ENCODE data around the gene LRRC59. TPM values are rescaled to one million over a fixed set of nuclear protein-coding genes. Genes with fewer than 3 reads are reported as not detected.

Gene LRRC59
- polyA plus RNA-seq, 1 donor (not counting 4 experiments of a cell fraction or from before 2014, with no cell fraction given), result 152 TPM

- FAIRE-seq, result no peak
- TF ChIP-seq CTCF (optimal IDR thresholded peaks at IDR 0.05 in 1 of 3, IDR thresholded peaks at IDR 0.05 in 1 of 3, conservative IDR thresholded peaks at IDR 0.05 in 1 of 3; ENCODE audit: extremely low read depth in 1 of 3, insufficient read depth in 2 of 3, low read length in 3 of 3) (no peak), EZH2 (IDR thresholded peaks at IDR 0.05; ENCODE audit: low read length) (no peak)
- Histone ChIP-seq H3K27ac (ENCODE audit: control insufficient read depth, insufficient read depth, low read length) (no peak overlapping the region), H3K4me3 (ENCODE audit: control insufficient read depth in 2 of 3, extremely low read depth in 1 of 3, insufficient read depth in 2 of 3, low read depth in 1 of 3, low read length in 3 of 3) (no peak overlapping the region), H3K9me1 (ENCODE audit: control insufficient read depth, extremely low read depth, insufficient read depth, low read length) (no peaks in the 10 kb centered on the region), H2AFZ (ENCODE audit: control insufficient read depth, low read length) (no peak overlapping the region), H4K20me1 (ENCODE audit: control insufficient read depth, extremely low read depth, insufficient read depth, low read length) (no peaks in the 10 kb centered on the region), H3K4me1 (ENCODE audit: control insufficient read depth, extremely low read depth, insufficient read depth, low read length) (peaks cover 18% of the 10 kb centered on the region), H3K36me3 (ENCODE audit: control insufficient read depth in 2 of 2, extremely low read depth in 1 of 2, insufficient read depth in 2 of 2, low read length in 2 of 2) (peaks cover 0 to 3% of the 10 kb centered on the region in 2 experiments), H3K9me3 (ENCODE audit: control insufficient read depth, low read depth, low read length) (no peaks in the 10 kb centered on the region), H3K9ac (ENCODE audit: control insufficient read depth, extremely low read depth, insufficient read depth, low read length) (no peak overlapping the region), H3K4me2 (ENCODE audit: control insufficient read depth, extremely low read depth, insufficient read depth, low read depth, low read length) (no peak overlapping the region), H3K79me2 (ENCODE audit: control insufficient read depth, insufficient read depth, low read length) (no peaks in the 10 kb centered on the region), H3K27me3 (ENCODE audit: control insufficient read depth, extremely low read depth, insufficient read depth, low read length) (no peaks in the 10 kb centered on the region)
- dilution Hi-C loops (cut with MboI; ENCODE audit: extremely low pct_ligation_motif_present, low sequenced_read_pairs), result no loop called here
- no peak for DNase-seq (ENCODE audit: low read depth, low spot score)
Measured at GRCh38 chr17:50439008-50439407, 41.7 kb upstream of the LRRC59 start.

GRCh38 chr17:50437409-50437808, 40.1 kb upstream of the LRRC59 start:
- H3K36me3 ChIP-seq (ENCODE audit: control insufficient read depth in 2 of 2, extremely low read depth in 1 of 2, insufficient read depth in 2 of 2, low read length in 2 of 2), result peaks cover 3 to 5% of the 10 kb centered on the region in 2 experiments
- H3K4me2 ChIP-seq (ENCODE audit: control insufficient read depth, extremely low read depth, insufficient read depth, low read depth, low read length), result no peak overlapping the region
- peaks cover 4% of the 10 kb centered on the region for H3K79me2 ChIP-seq (ENCODE audit: control insufficient read depth, insufficient read depth, low read length)
- no peak for FAIRE-seq
- H3K27me3 ChIP-seq (ENCODE audit: control insufficient read depth, extremely low read depth, insufficient read depth, low read length), result no peaks in the 10 kb centered on the region
- no peak overlapping the region for H3K27ac ChIP-seq (ENCODE audit: control insufficient read depth, insufficient read depth, low read length)
- no peak overlapping the region for H2AFZ ChIP-seq (ENCODE audit: control insufficient read depth, low read length)
- no peak overlapping the region for H3K9ac ChIP-seq (ENCODE audit: control insufficient read depth, extremely low read depth, insufficient read depth, low read length)
- DNase-seq (ENCODE audit: low read depth, low spot score), result no peak
- dilution Hi-C loops (cut with MboI; ENCODE audit: extremely low pct_ligation_motif_present, low sequenced_read_pairs), result no loop called here
- no peak overlapping the region for H3K4me3 ChIP-seq (ENCODE audit: control insufficient read depth in 2 of 3, extremely low read depth in 1 of 3, insufficient read depth in 2 of 3, low read depth in 1 of 3, low read length in 3 of 3)
- no peaks in the 10 kb centered on the region for H3K9me1 ChIP-seq (ENCODE audit: control insufficient read depth, extremely low read depth, insufficient read depth, low read length)
- TF ChIP-seq CTCF (optimal IDR thresholded peaks at IDR 0.05 in 1 of 3, IDR thresholded peaks at IDR 0.05 in 1 of 3, conservative IDR thresholded peaks at IDR 0.05 in 1 of 3; ENCODE audit: extremely low read depth in 1 of 3, insufficient read depth in 2 of 3, low read length in 3 of 3), result no peak
- H3K4me1 ChIP-seq (ENCODE audit: control insufficient read depth, extremely low read depth, insufficient read depth, low read length), result peaks cover 6% of the 10 kb centered on the region
- no peaks in the 10 kb centered on the region for H4K20me1 ChIP-seq (ENCODE audit: control insufficient read depth, extremely low read depth, insufficient read depth, low read length)
- H3K9me3 ChIP-seq (ENCODE audit: control insufficient read depth, low read depth, low read length), result no peaks in the 10 kb centered on the region
